Measurements from ENCODE around the gene CCHCR1. TPM values are rescaled to one million over a fixed set of nuclear protein-coding genes. Genes with fewer than 3 reads are reported as not detected.

Gene CCHCR1
- total RNA-seq, 5 donors from 2014 or later (not counting 1 experiment from before 2014, with no cell fraction given) = 20.7 to 38.6 (median 28.1) TPM

GRCh38 chr6:31130751-31131150 lies 26.9 kb downstream of the CCHCR1 start:
- peaks cover 0 to 3% of the 10 kb centered on the region in 2 experiments for H3K4me1 ChIP-seq (ENCODE audit: control insufficient read depth in 1 of 2, extremely low read depth in 1 of 2, insufficient read depth in 2 of 2, low read length in 2 of 2)
- Mint-ChIP-seq H3K27ac (no peak overlapping the region), H3K9me3 (no peaks in the 10 kb centered on the region), H3K27me3 (peaks cover 5 to 6% of the 10 kb centered on the region in 2 donors), H3K4me3 (no peak overlapping the region), H3K4me1 (peaks cover 6% of the 10 kb centered on the region in 3 donors), H3K36me3 (no peaks in the 10 kb centered on the region)
- no peak for DNase-seq
- ChIA-PET POLR2A (no interaction called here), CTCF (interaction anchor here (0.7 to 1.6 kb wide), 4 partner anchors 34 to 332 kb away, joined by 3 to 6 read pairs (median 4); no protein-coding TSS in a partner anchor)
- H3K27me3 ChIP-seq (replicated peaks in 1 of 2; ENCODE audit: control insufficient read depth in 2 of 2, extremely low read depth in 1 of 2, insufficient read depth in 2 of 2, low read length in 1 of 2) = peaks cover 0 to 21% of the 10 kb centered on the region in 2 experiments
- no peak overlapping the region for H3K4me3 ChIP-seq (ENCODE audit: control insufficient read depth in 1 of 2, extremely low read depth in 1 of 2, low read length in 1 of 2)
- H3K9me3 ChIP-seq = no peaks in the 10 kb centered on the region
- 60% methylated on average over 1 of the region's 3 CpGs for WGBS (ENCODE audit: insufficient coverage)
- H3K27ac ChIP-seq (ENCODE audit: low read length) = no peak overlapping the region
- H3K36me3 ChIP-seq (ENCODE audit: control insufficient read depth in 2 of 2, extremely low read depth in 1 of 2, insufficient read depth in 1 of 2, low read length in 1 of 2) = no peaks in the 10 kb centered on the region
- ATAC-seq (replicated peaks in 1 of 4) = no peak

GRCh38 chr6:31129130-31129529 lies 28.5 kb downstream of the CCHCR1 start:
- H3K4me3 ChIP-seq (ENCODE audit: control insufficient read depth in 1 of 2, extremely low read depth in 1 of 2, low read length in 1 of 2) = no peak overlapping the region
- H3K27ac ChIP-seq (ENCODE audit: low read length) = no peak overlapping the region
- 63% methylated on average over 3 of the region's 4 CpGs for WGBS (ENCODE audit: insufficient coverage)
- peaks cover 6% of the 10 kb centered on the region in 3 donors for H3K4me1 Mint-ChIP-seq
- H3K4me1 ChIP-seq (ENCODE audit: control insufficient read depth in 1 of 2, extremely low read depth in 1 of 2, insufficient read depth in 2 of 2, low read length in 2 of 2) = peaks cover 0 to 3% of the 10 kb centered on the region in 2 experiments
- H3K9me3 ChIP-seq = no peaks in the 10 kb centered on the region
- peaks cover 5 to 6% of the 10 kb centered on the region in 2 donors for H3K27me3 Mint-ChIP-seq
- H3K36me3 ChIP-seq (ENCODE audit: control insufficient read depth in 2 of 2, extremely low read depth in 1 of 2, insufficient read depth in 1 of 2, low read length in 1 of 2) = no peaks in the 10 kb centered on the region
- ChIA-PET CTCF (interaction anchor here (0.5 to 1.2 kb wide), 6 partner anchors 10 to 317 kb away, joined by 3 to 5 read pairs (median 3); no protein-coding TSS in a partner anchor), POLR2A (interaction anchor here in 1 of 2 donors (1.1 kb wide), 1 partner anchor 36 kb away, joined by 3 read pairs; no protein-coding TSS in a partner anchor)
- no peak for ATAC-seq (replicated peaks in 1 of 4)
- no peaks in the 10 kb centered on the region for H3K36me3 Mint-ChIP-seq
- no peak for DNase-seq
- no peaks in the 10 kb centered on the region for H3K9me3 Mint-ChIP-seq
- H3K4me3 Mint-ChIP-seq = no peak overlapping the region
- peaks cover 0 to 17% of the 10 kb centered on the region in 2 experiments for H3K27me3 ChIP-seq (replicated peaks in 1 of 2; ENCODE audit: control insufficient read depth in 2 of 2, extremely low read depth in 1 of 2, insufficient read depth in 2 of 2, low read length in 1 of 2)
- no peak overlapping the region for H3K27ac Mint-ChIP-seq

- Histone ChIP-seq H3K36me3 (ENCODE audit: control insufficient read depth in 2 of 2, extremely low read depth in 1 of 2, insufficient read depth in 1 of 2, low read length in 1 of 2) (no peaks in the 10 kb centered on the region), H3K27me3 (replicated peaks in 1 of 2; ENCODE audit: control insufficient read depth in 2 of 2, extremely low read depth in 1 of 2, insufficient read depth in 2 of 2, low read length in 1 of 2) (peaks cover 0 to 17% of the 10 kb centered on the region in 2 experiments), H3K4me1 (ENCODE audit: control insufficient read depth in 1 of 2, extremely low read depth in 1 of 2, insufficient read depth in 2 of 2, low read length in 2 of 2) (peaks cover 0 to 3% of the 10 kb centered on the region in 2 experiments), H3K4me3 (ENCODE audit: control insufficient read depth in 1 of 2, extremely low read depth in 1 of 2, low read length in 1 of 2) (no peak overlapping the region), H3K27ac (ENCODE audit: low read length) (no peak overlapping the region), H3K9me3 (no peaks in the 10 kb centered on the region)
- no peak overlapping the region for H3K27ac Mint-ChIP-seq
- H3K9me3 Mint-ChIP-seq = no peaks in the 10 kb centered on the region
- no peaks in the 10 kb centered on the region for H3K36me3 Mint-ChIP-seq
- CTCF ChIA-PET = interaction anchor here in 1 of 2 donors (0.6 to 1.1 kb wide), 3 partner anchors 9 to 18 kb away, joined by 3 read pairs; no protein-coding TSS in a partner anchor
- peak; percentile 21 to 85 (median 67) for DNase-seq
- no peak overlapping the region for H3K4me3 Mint-ChIP-seq
- peaks cover 6% of the 10 kb centered on the region in 3 donors for H3K4me1 Mint-ChIP-seq
- peak; percentile 74 to 87 (median 78) for ATAC-seq (replicated peaks in 1 of 4)
- 10% methylated on average over 3 of the region's 8 CpGs for WGBS (ENCODE audit: insufficient coverage)
- POLR2A ChIA-PET = interaction anchor here in 1 of 2 donors (1.1 kb wide), 1 partner anchor 35 kb away, joined by 3 read pairs; no protein-coding TSS in a partner anchor
- H3K27me3 Mint-ChIP-seq = peaks cover 5 to 6% of the 10 kb centered on the region in 2 donors
These were observed 29.4 kb downstream of the CCHCR1 start for GRCh38 chr6:31128093-31128676.

DNA sequence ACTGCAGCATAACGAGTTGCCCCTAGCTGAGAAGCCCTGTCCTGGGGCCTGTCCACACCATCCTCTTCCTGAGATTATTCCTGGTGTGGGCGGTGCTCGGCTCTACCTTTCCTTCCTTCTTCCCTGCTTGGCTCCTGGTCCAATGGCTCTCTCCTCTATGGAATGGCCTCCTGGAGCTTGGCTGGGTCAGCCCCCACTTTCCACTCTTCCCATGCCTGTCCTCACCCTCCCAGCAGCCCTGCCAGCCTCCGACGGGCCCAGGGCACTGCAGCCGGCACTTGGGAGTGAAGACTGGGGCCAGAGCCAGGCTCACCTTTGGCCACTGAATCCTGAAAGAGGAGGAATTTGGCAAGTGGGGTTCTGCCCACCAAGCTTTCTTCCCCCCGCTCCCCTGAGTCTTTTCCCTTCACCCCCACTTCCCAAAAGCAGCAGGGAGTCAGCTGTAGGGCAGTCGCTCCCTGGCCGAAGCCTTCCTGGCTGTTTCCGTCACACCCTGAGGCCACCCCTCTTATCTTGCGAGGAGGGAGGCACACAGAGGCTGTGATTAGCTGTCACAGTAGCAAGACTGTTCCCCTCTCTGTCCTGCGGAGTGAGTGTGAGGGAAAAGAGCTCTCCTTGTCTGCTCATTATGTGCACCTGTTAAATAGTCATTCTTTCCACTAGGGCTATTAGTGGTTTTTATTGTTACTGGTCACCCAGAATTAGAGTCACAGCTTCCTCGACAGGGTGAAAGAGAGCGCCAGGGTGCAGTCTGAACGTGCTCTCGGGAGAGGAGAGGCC lies 31.0 kb downstream of the CCHCR1 start:
- DNase-seq = no peak
- WGBS (ENCODE audit: insufficient coverage) = 62% methylated on average over 9 of the region's 16 CpGs
- H3K4me3 Mint-ChIP-seq = no peak overlapping the region
- no peaks in the 10 kb centered on the region for H3K9me3 Mint-ChIP-seq
- ChIA-PET POLR2A (interaction anchor here in 1 of 2 donors (0.6 kb wide), 1 partner anchor 11 kb away, joined by 3 read pairs; no protein-coding TSS in a partner anchor), CTCF (interaction anchor here in 1 of 2 donors (0.6 to 1.1 kb wide), 2 partner anchors 9 to 723 kb away, joined by 3 to 5 read pairs; no protein-coding TSS in a partner anchor)
- peaks cover 6% of the 10 kb centered on the region in 3 donors for H3K4me1 Mint-ChIP-seq
- H3K27ac Mint-ChIP-seq = no peak overlapping the region
- Histone ChIP-seq H3K27me3 (replicated peaks in 1 of 2; ENCODE audit: control insufficient read depth in 2 of 2, extremely low read depth in 1 of 2, insufficient read depth in 2 of 2, low read length in 1 of 2) (peaks cover 0 to 18% of the 10 kb centered on the region in 2 experiments), H3K27ac (ENCODE audit: low read length) (no peak overlapping the region), H3K9me3 (no peaks in the 10 kb centered on the region), H3K36me3 (ENCODE audit: control insufficient read depth in 2 of 2, extremely low read depth in 1 of 2, insufficient read depth in 1 of 2, low read length in 1 of 2) (no peaks in the 10 kb centered on the region), H3K4me1 (ENCODE audit: control insufficient read depth in 1 of 2, extremely low read depth in 1 of 2, insufficient read depth in 2 of 2, low read length in 2 of 2) (peaks cover 0 to 3% of the 10 kb centered on the region in 2 experiments), H3K4me3 (ENCODE audit: control insufficient read depth in 1 of 2, extremely low read depth in 1 of 2, low read length in 1 of 2) (no peak overlapping the region)
- H3K27me3 Mint-ChIP-seq = peaks cover 5 to 9% of the 10 kb centered on the region in 2 donors
- H3K36me3 Mint-ChIP-seq = no peaks in the 10 kb centered on the region
- no peak for ATAC-seq (replicated peaks in 1 of 4)

- peaks cover 5 to 10% of the 10 kb centered on the region in 2 donors for H3K27me3 Mint-ChIP-seq
- H3K36me3 ChIP-seq (ENCODE audit: control insufficient read depth in 2 of 2, extremely low read depth in 1 of 2, insufficient read depth in 1 of 2, low read length in 1 of 2) = no peaks in the 10 kb centered on the region
- 67% methylated on average over 10 of the region's 12 CpGs for WGBS (ENCODE audit: insufficient coverage)
- H3K27ac ChIP-seq (ENCODE audit: low read length) = no peak overlapping the region
- H3K27me3 ChIP-seq (replicated peaks in 1 of 2; ENCODE audit: control insufficient read depth in 2 of 2, extremely low read depth in 1 of 2, insufficient read depth in 2 of 2, low read length in 1 of 2) = peaks cover 0 to 23% of the 10 kb centered on the region in 2 experiments
- H3K9me3 ChIP-seq = no peaks in the 10 kb centered on the region
- no peak overlapping the region for H3K27ac Mint-ChIP-seq
- H3K4me1 ChIP-seq (ENCODE audit: control insufficient read depth in 1 of 2, extremely low read depth in 1 of 2, insufficient read depth in 2 of 2, low read length in 2 of 2) = peaks cover 0 to 3% of the 10 kb centered on the region in 2 experiments
- ATAC-seq (replicated peaks in 1 of 4) (no peak), DNase-seq (no peak)
- H3K4me1 Mint-ChIP-seq = peaks cover 6% of the 10 kb centered on the region in 3 donors
- H3K9me3 Mint-ChIP-seq = no peaks in the 10 kb centered on the region
- ChIA-PET POLR2A (no interaction called here), CTCF (interaction anchor here in 1 of 2 donors (0.6 kb wide), 2 partner anchors 256 to 724 kb away, joined by 3 to 5 read pairs; no protein-coding TSS in a partner anchor)
- no peak overlapping the region for H3K4me3 Mint-ChIP-seq
- H3K4me3 ChIP-seq (ENCODE audit: control insufficient read depth in 1 of 2, extremely low read depth in 1 of 2, low read length in 1 of 2) = no peak overlapping the region
- no peaks in the 10 kb centered on the region for H3K36me3 Mint-ChIP-seq
These were observed 31.8 kb downstream of the CCHCR1 start for GRCh38 chr6:31125586-31126363.
